Rectal smooth muscle tissue (tissue), 1 donor: ENCODE results near the gene ANXA1.

Experiments used
- H3K27ac ChIP-seq: one replicate; pipeline ENCODE4 v1.7.0; 2013; ENCODE audit warnings: low read depth, low read length, inconsistent platforms
- H3K27me3 ChIP-seq: one replicate; pipeline ENCODE4 v1.7.0; 2013; ENCODE audit warnings: low read length; ENCODE audit not compliant: control insufficient read depth, insufficient read depth
- H3K36me3 ChIP-seq: one replicate; pipeline ENCODE4 v1.7.0; 2013; ENCODE audit warnings: low read length; ENCODE audit not compliant: control insufficient read depth, insufficient read depth
- H3K4me1 ChIP-seq: one replicate; pipeline ENCODE4 v1.7.0; 2013; ENCODE audit warnings: low read length; ENCODE audit not compliant: control insufficient read depth, insufficient read depth
- H3K4me3 ChIP-seq: one replicate; pipeline ENCODE4 v1.7.0; 2013; ENCODE audit warnings: low read length
- H3K9ac ChIP-seq: one replicate; pipeline ENCODE4 v1.7.0; 2013; ENCODE audit warnings: low read length

The ANXA1 gene

GRCh38 chr9:73158723-73159122 lies 7.1 kb downstream of the ANXA1 start:
- Histone ChIP-seq H3K9ac (no peak overlapping the region), H3K4me1 (peaks cover 5% of the 10 kb centered on the region), H3K27me3 (no peaks in the 10 kb centered on the region), H3K4me3 (no peak overlapping the region), H3K27ac (no peak overlapping the region), H3K36me3 (peaks cover 8% of the 10 kb centered on the region)

- Histone ChIP-seq H3K4me3 (no peak overlapping the region), H3K4me1 (peaks cover 5% of the 10 kb centered on the region), H3K36me3 (peaks cover 10% of the 10 kb centered on the region), H3K27ac (no peak overlapping the region), H3K9ac (no peak overlapping the region), H3K27me3 (no peaks in the 10 kb centered on the region)
Measured at GRCh38 chr9:73160868-73161267, 9.2 kb downstream of the ANXA1 start.

GRCh38 chr9:73162987-73163768 lies 11.5 kb downstream of the ANXA1 start:
- Histone ChIP-seq H3K4me3 (no peak overlapping the region), H3K4me1 (no peaks in the 10 kb centered on the region), H3K27me3 (no peaks in the 10 kb centered on the region), H3K9ac (no peak overlapping the region), H3K36me3 (peaks cover 10% of the 10 kb centered on the region), H3K27ac (no peak overlapping the region)

- Histone ChIP-seq H3K36me3 (peaks cover 7% of the 10 kb centered on the region), H3K9ac (no peak overlapping the region), H3K27ac (no peak overlapping the region)
Measured at GRCh38 chr9:73165911-73166310, 14.2 kb downstream of the ANXA1 start.

GRCh38 chr9:73166468-73166867 lies 14.8 kb downstream of the ANXA1 start:
- H3K27me3 ChIP-seq: no peaks in the 10 kb centered on the region
- no peak overlapping the region for H3K4me3 ChIP-seq
- H3K9ac ChIP-seq: no peak overlapping the region
- no peak overlapping the region for H3K27ac ChIP-seq
- peaks cover 4% of the 10 kb centered on the region for H3K36me3 ChIP-seq
- no peaks in the 10 kb centered on the region for H3K4me1 ChIP-seq

More at GRCh38 chr9:73165911-73166310, 14.2 kb downstream of the ANXA1 start:
- H3K4me1 ChIP-seq: no peaks in the 10 kb centered on the region
- no peaks in the 10 kb centered on the region for H3K27me3 ChIP-seq
- H3K4me3 ChIP-seq: no peak overlapping the region

GRCh38 chr9:73167614-73168013 lies 15.9 kb downstream of the ANXA1 start:
- H3K27ac ChIP-seq: no peak overlapping the region
- H3K27me3 ChIP-seq: no peaks in the 10 kb centered on the region
- no peaks in the 10 kb centered on the region for H3K4me1 ChIP-seq
- no peak overlapping the region for H3K4me3 ChIP-seq
- peaks cover 4% of the 10 kb centered on the region for H3K36me3 ChIP-seq
- no peak overlapping the region for H3K9ac ChIP-seq

- H3K36me3 ChIP-seq: peaks cover 3% of the 10 kb centered on the region
- no peaks in the 10 kb centered on the region for H3K4me1 ChIP-seq
- no peaks in the 10 kb centered on the region for H3K27me3 ChIP-seq
- no peak overlapping the region for H3K9ac ChIP-seq
- no peak overlapping the region for H3K4me3 ChIP-seq
- no peak overlapping the region for H3K27ac ChIP-seq
Measured at GRCh38 chr9:73168298-73168934, 16.8 kb downstream of the ANXA1 start.

GRCh38 chr9:73170185-73170957 lies 18.7 kb downstream of the ANXA1 start:
- H3K36me3 ChIP-seq: no peaks in the 10 kb centered on the region
- H3K4me1 ChIP-seq: no peaks in the 10 kb centered on the region
- no peak overlapping the region for H3K27ac ChIP-seq
- H3K9ac ChIP-seq: no peak overlapping the region
- H3K4me3 ChIP-seq: no peak overlapping the region
- H3K27me3 ChIP-seq: no peaks in the 10 kb centered on the region

- H3K9ac ChIP-seq: no peak overlapping the region
- H3K27me3 ChIP-seq: no peaks in the 10 kb centered on the region
- H3K4me3 ChIP-seq: no peak overlapping the region
- no peak overlapping the region for H3K27ac ChIP-seq
- no peaks in the 10 kb centered on the region for H3K36me3 ChIP-seq
- no peaks in the 10 kb centered on the region for H3K4me1 ChIP-seq
Measured at GRCh38 chr9:73172901-73173215, 21.2 kb downstream of the ANXA1 start.

GRCh38 chr9:73173557-73174329 lies 22.1 kb downstream of the ANXA1 start:
- Histone ChIP-seq H3K9ac (no peak overlapping the region), H3K27me3 (no peaks in the 10 kb centered on the region), H3K36me3 (no peaks in the 10 kb centered on the region), H3K4me3 (no peak overlapping the region), H3K4me1 (no peaks in the 10 kb centered on the region), H3K27ac (no peak overlapping the region)

GRCh38 chr9:73174330-73174980 lies 22.8 kb downstream of the ANXA1 start:
- Histone ChIP-seq H3K4me1 (no peaks in the 10 kb centered on the region), H3K4me3 (no peak overlapping the region), H3K27me3 (no peaks in the 10 kb centered on the region), H3K36me3 (no peaks in the 10 kb centered on the region), H3K27ac (no peak overlapping the region), H3K9ac (no peak overlapping the region)

GRCh38 chr9:73176450-73176875 lies 24.8 kb downstream of the ANXA1 start:
- Histone ChIP-seq H3K9ac (no peak overlapping the region), H3K27ac (no peak overlapping the region)

More at GRCh38 chr9:73176450-73176875, 24.8 kb downstream of the ANXA1 start:
- no peaks in the 10 kb centered on the region for H3K27me3 ChIP-seq
- H3K36me3 ChIP-seq: no peaks in the 10 kb centered on the region
- H3K4me1 ChIP-seq: no peaks in the 10 kb centered on the region
- H3K4me3 ChIP-seq: no peak overlapping the region
